IMR-90 (cell line): Measurements from ENCODE around the gene LRRC36. TPM values are rescaled to one million over a fixed set of nuclear protein-coding genes. Genes with fewer than 3 reads are reported as not detected.

Source experiments
- ATAC-seq: fragments of 200-7000 bp; cut with Tn5 transposase; 2 replicates; pipeline ENCODE4 v1.9.1; 2020; ENCODE audit warnings: low read depth, mild to moderate bottlenecking, moderate library complexity
- BruUV-seq: library from RNA; stranded (reverse); fragments of 400-500 nt; replicated peaks from 2 replicates; lab custom pipeline; 2021; lab: Mats Ljungman, UMichigan
- CTCF ChIA-PET: fragments of 300-600 bp; formaldehyde crosslinking; extraction: SDS; loops from one replicate; lab custom pipeline; 2021; ENCODE audit warnings: antibody characterized with exemption; lab: Yijun Ruan, JAX
- POLR2A ChIA-PET: fragments of 300-600 bp; sonication (Branson Sonifier 250); formaldehyde crosslinking; loops from one replicate; lab custom pipeline; 2022; ENCODE audit warnings: antibody characterized with exemption; ENCODE audit not compliant: unreplicated experiment; lab: Charles Lee
- DNase-seq: peaks from one replicate; pipeline ENCODE4 v3.0.0; 2013
- H2AFZ ChIP-seq: replicated peaks from 2 replicates; pipeline ENCODE3; 2013; ENCODE audit warnings: low read length, mild to moderate bottlenecking; ENCODE audit not compliant: poor library complexity
- H2AK5ac ChIP-seq: 2 replicates; pipeline ENCODE4 v1.6.1; 2013; ENCODE audit warnings: low read depth, low read length, inconsistent platforms
- H2AK9ac ChIP-seq: replicated peaks from 2 replicates; pipeline ENCODE3; 2013; ENCODE audit warnings: mild to moderate bottlenecking, low read depth, low read length, moderate library complexity; ENCODE audit not compliant: poor library complexity
- H2BK120ac ChIP-seq: 2 replicates; pipeline ENCODE4 v1.6.1; 2013; ENCODE audit warnings: low read depth, low read length, inconsistent platforms
- H2BK15ac ChIP-seq: 3 replicates; pipeline ENCODE4 v1.6.1; 2013; ENCODE audit warnings: low read depth, low read length, inconsistent platforms
- H2BK20ac ChIP-seq: 2 replicates; pipeline ENCODE4 v1.6.1; 2013; ENCODE audit warnings: low read depth, mild to moderate bottlenecking, inconsistent platforms, low read length, moderate library complexity
- H2BK5ac ChIP-seq: 2 replicates; pipeline ENCODE4 v1.6.1; 2013; ENCODE audit warnings: mild to moderate bottlenecking, low read depth, low read length, inconsistent platforms; ENCODE audit not compliant: poor library complexity, severe bottlenecking
- H3K14ac ChIP-seq: replicated peaks from 2 replicates; pipeline ENCODE4 v1.6.1; 2013; ENCODE audit warnings: low read depth, low read length, inconsistent platforms
- H3K18ac ChIP-seq: 2 replicates; pipeline ENCODE4 v1.6.1; 2013; ENCODE audit warnings: low read depth, low read length, control low read depth
- H3K23ac ChIP-seq: 2 replicates; pipeline ENCODE4 v1.6.1; 2013; ENCODE audit warnings: low read depth, low read length, inconsistent platforms
- H3K27ac ChIP-seq: 2 replicates; pipeline ENCODE4 v1.5.1; 2013; ENCODE audit warnings: mild to moderate bottlenecking, control low read depth, low read length; ENCODE audit not compliant: insufficient read depth
- H3K27me3 ChIP-seq: 2 replicates; pipeline ENCODE4 v1.6.1; 2013; ENCODE audit warnings: low read length; ENCODE audit not compliant: control insufficient read depth, insufficient read depth
- H3K36me3 ChIP-seq: 2 replicates; pipeline ENCODE4 v1.6.1; 2013; ENCODE audit warnings: low read length, mixed read lengths; ENCODE audit not compliant: control insufficient read depth, insufficient read depth
- H3K4ac ChIP-seq: 2 replicates; pipeline ENCODE4 v1.6.1; 2013; ENCODE audit warnings: low read depth, low read length, inconsistent platforms
- H3K4me1 ChIP-seq: 2 replicates; pipeline ENCODE4 v1.6.1; 2013; ENCODE audit warnings: low read length, mixed read lengths; ENCODE audit not compliant: control insufficient read depth, insufficient read depth
- H3K4me2 ChIP-seq: 2 replicates; pipeline ENCODE4 v1.6.1; 2013; ENCODE audit warnings: low read depth, mild to moderate bottlenecking, control low read depth, low read length, moderate library complexity
- H3K4me3 ChIP-seq: 2 replicates; pipeline ENCODE4 v1.5.1; 2013; ENCODE audit warnings: low read depth, mild to moderate bottlenecking, control low read depth, low read length, moderate library complexity; ENCODE audit not compliant: insufficient read depth
- H3K56ac ChIP-seq: 2 replicates; pipeline ENCODE4 v1.6.1; 2013; ENCODE audit warnings: low read length, inconsistent platforms; ENCODE audit not compliant: insufficient read depth; ENCODE audit errors: extremely low read depth
- H3K79me1 ChIP-seq, 2 experiments: 2 replicates each; pipeline ENCODE4 v1.6.1; 2013; ENCODE audit warnings: low read length in 2 of 2, inconsistent platforms in 1 of 2, low read depth in 1 of 2
- H3K9ac ChIP-seq: 2 replicates; pipeline ENCODE4 v1.6.1; 2013; ENCODE audit warnings: low read depth, low read length, control low read depth
- H3K9me1 ChIP-seq: 2 replicates; pipeline ENCODE4 v1.6.1; 2013; ENCODE audit warnings: low read length, inconsistent platforms; ENCODE audit not compliant: insufficient read depth
- H3K9me3 ChIP-seq: 2 replicates; pipeline ENCODE4 v1.6.1; 2013; ENCODE audit warnings: low read length; ENCODE audit not compliant: control insufficient read depth, insufficient read depth
- H4K20me1 ChIP-seq: 2 replicates; pipeline ENCODE4 v1.6.1; 2013; ENCODE audit warnings: low read length, inconsistent platforms; ENCODE audit not compliant: insufficient read depth
- H4K5ac ChIP-seq: 2 replicates; pipeline ENCODE4 v1.6.1; 2013; ENCODE audit warnings: mild to moderate bottlenecking, low read depth, low read length, control low read depth
- H4K8ac ChIP-seq, 2 experiments: 2 replicates each; pipeline ENCODE4 v1.6.1; 2013; ENCODE audit warnings: low read depth in 2 of 2, low read length in 2 of 2, control low read depth in 1 of 2, inconsistent platforms in 1 of 2
- H4K91ac ChIP-seq: 2 replicates; pipeline ENCODE4 v1.6.1; 2013; ENCODE audit warnings: low read depth, low read length, inconsistent platforms; ENCODE audit not compliant: insufficient read depth
- CEBPB ChIP-seq: IDR thresholded peaks from 2 replicates; pipeline ENCODE4 v1.6.1; 2012; ENCODE audit warnings: low read depth, low read length, improper control_type of control experiment
- FOS ChIP-seq: fragments of 150-350 bp; IDR thresholded peaks from 2 replicates; pipeline ENCODE4 v1.6.1; 2016; ENCODE audit warnings: low read depth, low read length
- MAFK ChIP-seq: IDR thresholded peaks from 2 replicates; pipeline ENCODE4 v1.6.1; 2012; ENCODE audit warnings: low read depth, low read length, improper control_type of control experiment
- MXI1 ChIP-seq: IDR thresholded peaks from 2 replicates; pipeline ENCODE4 v1.6.1; 2012; ENCODE audit warnings: low read depth, mild to moderate bottlenecking, low read length, moderate library complexity, borderline replicate concordance
- POLR2A ChIP-seq: IDR thresholded peaks from 2 replicates; pipeline ENCODE4 v1.6.1; 2012; ENCODE audit warnings: mild to moderate bottlenecking, low read depth, low read length
- RCOR1 ChIP-seq: IDR thresholded peaks from 2 replicates; pipeline ENCODE4 v1.6.1; 2012; ENCODE audit warnings: mild to moderate bottlenecking, low read length, improper control_type of control experiment; ENCODE audit not compliant: insufficient replicate concordance
- RFX5 ChIP-seq: IDR thresholded peaks from 2 replicates; pipeline ENCODE4 v1.8.0; 2012; ENCODE audit warnings: low read depth, mild to moderate bottlenecking, low read length, moderate library complexity
- SMC3 ChIP-seq: fragments of 150-350 bp; IDR thresholded peaks from 2 replicates; pipeline ENCODE4 v1.6.1; 2016; ENCODE audit warnings: low read depth, mild to moderate bottlenecking, antibody characterized with exemption, low read length, moderate library complexity
- WGBS, 2 experiments: methylation state at CpG; one replicate each; pipeline versions ENCODE4 v1.1.5 to v1.1.7; 2013; ENCODE audit warnings: missing lambda C conversion rate in 2 of 2; ENCODE audit not compliant: insufficient read length in 1 of 2; ENCODE audit errors: extremely low coverage in 2 of 2; 5-methylcytosine and 5-hydroxymethylcytosine counted together
- dilution Hi-C: fragments of 300-500 bp; cut with HindIII; formaldehyde crosslinking; loops from one replicate; pipeline ENCODE4 v1.14.3; 2018; ENCODE audit warnings: low sequenced_read_pairs; ENCODE audit not compliant: unreplicated experiment
- in situ Hi-C: fragments of 300-500 bp; cut with MboI; formaldehyde crosslinking; loops from 3 replicates; pipeline ENCODE4 v1.14.3; 2019; ENCODE audit warnings: low sequenced_read_pairs, inconsistent platforms, mixed read lengths
- intact Hi-C: fragments of 100-400 bp; cut with micrococcal nuclease; formaldehyde crosslinking; loops from 2 replicates; pipeline ENCODE4 v1.10.0; 2022
- polyA plus RNA-seq, 3 experiments: library from polyadenylated mRNA; depleted of rRNA; stranded (reverse); fragments of >200 nt; gene quantifications; 2 replicates each; pipeline ENCODE4 v1.2.3, GENCODE V29; 2012; ENCODE audit warnings: low replicate concordance in 1 of 3
- total RNA-seq: library from RNA; depleted of rRNA; stranded (reverse); fragments of >200 nt; gene quantifications from 2 replicates; pipeline ENCODE4 v1.2.3, GENCODE V29; 2012
- TF ChIP-seq, protein P1 (sequence below): fragments of 150-350 bp; IDR thresholded peaks from 2 replicates; pipeline ENCODE4 v1.6.1; 2016; ENCODE audit warnings: low read depth, mild to moderate bottlenecking, low read length, moderate library complexity, borderline replicate concordance
- TF ChIP-seq, protein P2 (sequence below): fragments of 150-350 bp; IDR thresholded peaks from 2 replicates; pipeline ENCODE4 v1.6.1; 2017; ENCODE audit warnings: mild to moderate bottlenecking, antibody characterized with exemption, low read length, low read depth

The LRRC36 gene
- total and polyA plus RNA-seq, 2 of the 4 experiments (the other 2 are of a cell fraction): 0.18 to 0.29 TPM

DNA sequence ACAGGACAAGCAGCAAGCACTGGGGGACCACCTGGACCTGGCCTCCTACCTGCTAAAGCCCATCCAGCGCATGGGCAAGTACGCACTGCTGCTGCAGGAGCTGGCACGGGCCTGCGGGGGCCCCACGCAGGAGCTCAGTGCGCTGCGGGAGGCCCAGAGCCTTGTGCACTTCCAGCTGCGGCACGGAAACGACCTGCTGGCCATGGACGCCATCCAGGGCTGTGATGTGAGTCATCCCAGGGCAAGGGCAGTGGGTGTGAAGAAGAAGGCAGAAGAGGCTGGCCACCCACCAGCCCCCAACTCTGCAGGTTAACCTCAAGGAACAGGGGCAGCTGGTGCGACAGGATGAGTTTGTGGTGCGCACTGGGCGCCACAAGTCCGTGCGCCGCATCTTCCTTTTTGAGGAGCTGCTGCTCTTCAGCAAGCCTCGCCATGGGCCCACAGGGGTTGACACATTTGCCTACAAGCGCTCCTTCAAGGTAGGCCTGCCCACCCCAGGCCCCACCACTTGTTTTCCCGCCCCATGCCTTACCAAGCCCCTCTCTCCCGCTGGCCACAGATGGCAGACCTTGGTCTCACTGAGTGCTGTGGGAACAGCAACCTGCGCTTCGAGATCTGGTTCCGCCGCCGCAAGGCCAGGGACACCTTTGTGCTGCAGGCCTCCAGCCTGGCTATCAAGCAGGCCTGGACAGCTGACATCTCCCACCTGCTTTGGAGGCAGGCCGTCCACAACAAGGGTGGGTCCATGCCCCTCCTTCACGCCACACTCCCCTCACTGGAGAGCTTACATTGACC is 40.0 kb upstream of the LRRC36 start:
- in situ Hi-C loops (no loop called here), intact Hi-C loops (no loop called here), dilution Hi-C loops (no loop called here)
- no peak overlapping the region for H3K56ac ChIP-seq
- no peak overlapping the region for H3K4me3 ChIP-seq
- DNase-seq (no peak), ATAC-seq (no peak)
- WGBS, 2 experiments: 90% methylated on average over 15 of the region's 28 CpGs; no CpG with 5 or more reads in 1 of the 2 experiments
- H4K8ac ChIP-seq: no peak overlapping the region
- no peaks in the 10 kb centered on the region for H3K36me3 ChIP-seq
- H2BK5ac ChIP-seq: no peak overlapping the region
- POLR2A ChIA-PET: no interaction called here
- no peaks in the 10 kb centered on the region for H4K20me1 ChIP-seq
- peaks cover 7% of the 10 kb centered on the region for H3K4me1 ChIP-seq
- no peak overlapping the region for H3K4me2 ChIP-seq
- peaks cover 14% of the 10 kb centered on the region for H3K9me1 ChIP-seq
- H2AK9ac ChIP-seq: peak overlapping the region; percentile 70
- BruUV-seq: no TSS peak
- no peak overlapping the region for H3K23ac ChIP-seq
- H2BK20ac ChIP-seq: no peak overlapping the region
- no peak overlapping the region for H3K9ac ChIP-seq
- CTCF ChIA-PET: interaction anchor here (1.4 kb wide), 1 partner anchor 22 kb away, joined by 4 read pairs; no protein-coding TSS in a partner anchor
- no peak overlapping the region; the same call in 1 of the 2 replicates for H2AK5ac ChIP-seq
- H2BK120ac ChIP-seq: no peak overlapping the region
- H3K9me3 ChIP-seq: no peaks in the 10 kb centered on the region
- no peak overlapping the region for H2AFZ ChIP-seq
- H3K18ac ChIP-seq: no peak overlapping the region
- H3K27ac ChIP-seq: no peak overlapping the region
- H2BK15ac ChIP-seq: no peak overlapping the region
- H3K14ac ChIP-seq: no peak overlapping the region
- TF ChIP-seq, protein P1, sequence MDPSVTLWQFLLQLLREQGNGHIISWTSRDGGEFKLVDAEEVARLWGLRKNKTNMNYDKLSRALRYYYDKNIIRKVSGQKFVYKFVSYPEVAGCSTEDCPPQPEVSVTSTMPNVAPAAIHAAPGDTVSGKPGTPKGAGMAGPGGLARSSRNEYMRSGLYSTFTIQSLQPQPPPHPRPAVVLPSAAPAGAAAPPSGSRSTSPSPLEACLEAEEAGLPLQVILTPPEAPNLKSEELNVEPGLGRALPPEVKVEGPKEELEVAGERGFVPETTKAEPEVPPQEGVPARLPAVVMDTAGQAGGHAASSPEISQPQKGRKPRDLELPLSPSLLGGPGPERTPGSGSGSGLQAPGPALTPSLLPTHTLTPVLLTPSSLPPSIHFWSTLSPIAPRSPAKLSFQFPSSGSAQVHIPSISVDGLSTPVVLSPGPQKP: no peak
- TF ChIP-seq FOS (no peak), MXI1 (no peak), CEBPB (no peak), POLR2A (no peak), SMC3 (no peak), RFX5 (no peak), MAFK (no peak), RCOR1 (no peak)
- TF ChIP-seq, protein P2, sequence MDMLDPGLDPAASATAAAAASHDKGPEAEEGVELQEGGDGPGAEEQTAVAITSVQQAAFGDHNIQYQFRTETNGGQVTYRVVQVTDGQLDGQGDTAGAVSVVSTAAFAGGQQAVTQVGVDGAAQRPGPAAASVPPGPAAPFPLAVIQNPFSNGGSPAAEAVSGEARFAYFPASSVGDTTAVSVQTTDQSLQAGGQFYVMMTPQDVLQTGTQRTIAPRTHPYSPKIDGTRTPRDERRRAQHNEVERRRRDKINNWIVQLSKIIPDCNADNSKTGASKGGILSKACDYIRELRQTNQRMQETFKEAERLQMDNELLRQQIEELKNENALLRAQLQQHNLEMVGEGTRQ: no peak
- H3K79me1 ChIP-seq: no peaks in the 10 kb centered on the region; a peak in 1 of 4 replicates
- H3K27me3 ChIP-seq: no peaks in the 10 kb centered on the region
- H4K5ac ChIP-seq: no peak overlapping the region
- no peak overlapping the region for H3K4ac ChIP-seq
- H4K91ac ChIP-seq: no peak overlapping the region
